Measurements from ENCODE around the gene TMEM212.

DNA sequence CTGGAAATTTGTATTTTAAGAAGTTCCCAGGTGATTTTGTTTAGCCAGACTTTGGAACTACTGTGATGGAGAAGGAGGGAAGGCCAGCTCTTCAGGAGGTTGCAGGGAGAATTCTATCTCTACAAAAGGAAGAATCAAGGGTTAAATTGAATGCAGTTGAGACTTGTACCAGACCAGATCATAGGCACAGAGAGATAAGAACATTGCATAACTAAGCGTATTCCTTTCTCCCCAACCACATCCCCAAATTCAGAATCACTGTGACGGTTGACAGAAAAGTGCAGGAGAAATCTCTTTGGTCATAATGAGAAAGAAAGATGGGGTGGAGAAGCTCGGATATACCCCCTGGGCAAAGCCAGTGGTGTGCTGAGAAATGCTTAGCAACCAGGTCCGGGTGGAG is 40.1 kb upstream of the TMEM212 start:
- no peak for TF ChIP-seq CTCF (IDR thresholded peaks at IDR 0.05)
- TF ChIP-seq POLR2A (IDR thresholded peaks at IDR 0.05; ENCODE audit: low read depth): no peak
